Ovary (tissue), 3 donors: ENCODE results near the gene ANKRD35.

Source experiments
- POLR2A ChIP-seq: fragments of 450-650 bp; IDR thresholded peaks from one replicate; pipeline ENCODE4 v1.6.1; 2017; ENCODE audit warnings: antibody characterized with exemption, mild to moderate bottlenecking, moderate library complexity
- TF ChIP-seq, protein P1 (sequence below), 3 donors: fragments of 450-650 bp in 2 of 3; fragments of 200-600 bp in 1 of 3; IDR thresholded peaks; one replicate each; pipeline versions ENCODE4 v1.5.1 to v1.8.0; 2016 to 2022; ENCODE audit warnings: antibody characterized with exemption in 3 of 3, mild to moderate bottlenecking in 1 of 3
- donor health status: DM: no; HTN: no; CAD: no.

DNA sequence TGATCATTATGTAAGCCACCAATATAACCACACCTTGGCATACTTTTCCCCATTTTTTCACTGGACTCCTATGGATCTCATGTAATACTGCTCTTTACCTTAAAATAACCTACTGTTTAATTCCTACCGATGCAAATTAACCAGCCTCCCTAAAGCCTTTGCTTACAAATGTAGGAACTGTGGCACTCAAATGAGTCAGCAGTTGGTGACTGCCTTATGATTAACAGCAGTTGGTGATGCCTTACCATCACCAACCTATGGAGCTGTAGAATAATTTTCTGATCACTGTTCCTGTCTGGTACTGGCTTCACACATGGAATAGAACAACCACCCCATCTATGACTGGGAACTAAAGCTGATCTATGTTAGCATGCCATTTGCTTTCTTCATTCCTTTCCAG, 48.0 kb downstream of the ANKRD35 start:
- TF ChIP-seq, protein P1, sequence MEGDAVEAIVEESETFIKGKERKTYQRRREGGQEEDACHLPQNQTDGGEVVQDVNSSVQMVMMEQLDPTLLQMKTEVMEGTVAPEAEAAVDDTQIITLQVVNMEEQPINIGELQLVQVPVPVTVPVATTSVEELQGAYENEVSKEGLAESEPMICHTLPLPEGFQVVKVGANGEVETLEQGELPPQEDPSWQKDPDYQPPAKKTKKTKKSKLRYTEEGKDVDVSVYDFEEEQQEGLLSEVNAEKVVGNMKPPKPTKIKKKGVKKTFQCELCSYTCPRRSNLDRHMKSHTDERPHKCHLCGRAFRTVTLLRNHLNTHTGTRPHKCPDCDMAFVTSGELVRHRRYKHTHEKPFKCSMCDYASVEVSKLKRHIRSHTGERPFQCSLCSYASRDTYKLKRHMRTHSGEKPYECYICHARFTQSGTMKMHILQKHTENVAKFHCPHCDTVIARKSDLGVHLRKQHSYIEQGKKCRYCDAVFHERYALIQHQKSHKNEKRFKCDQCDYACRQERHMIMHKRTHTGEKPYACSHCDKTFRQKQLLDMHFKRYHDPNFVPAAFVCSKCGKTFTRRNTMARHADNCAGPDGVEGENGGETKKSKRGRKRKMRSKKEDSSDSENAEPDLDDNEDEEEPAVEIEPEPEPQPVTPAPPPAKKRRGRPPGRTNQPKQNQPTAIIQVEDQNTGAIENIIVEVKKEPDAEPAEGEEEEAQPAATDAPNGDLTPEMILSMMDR (IDR thresholded peaks at IDR 0.05) = no peak
- TF ChIP-seq POLR2A = no peak
